Measurements from ENCODE around the gene EML1.

GRCh38 chr14:99841436-99842071, 48.3 kb downstream of the EML1 start:
- TF ChIP-seq, protein P1, sequence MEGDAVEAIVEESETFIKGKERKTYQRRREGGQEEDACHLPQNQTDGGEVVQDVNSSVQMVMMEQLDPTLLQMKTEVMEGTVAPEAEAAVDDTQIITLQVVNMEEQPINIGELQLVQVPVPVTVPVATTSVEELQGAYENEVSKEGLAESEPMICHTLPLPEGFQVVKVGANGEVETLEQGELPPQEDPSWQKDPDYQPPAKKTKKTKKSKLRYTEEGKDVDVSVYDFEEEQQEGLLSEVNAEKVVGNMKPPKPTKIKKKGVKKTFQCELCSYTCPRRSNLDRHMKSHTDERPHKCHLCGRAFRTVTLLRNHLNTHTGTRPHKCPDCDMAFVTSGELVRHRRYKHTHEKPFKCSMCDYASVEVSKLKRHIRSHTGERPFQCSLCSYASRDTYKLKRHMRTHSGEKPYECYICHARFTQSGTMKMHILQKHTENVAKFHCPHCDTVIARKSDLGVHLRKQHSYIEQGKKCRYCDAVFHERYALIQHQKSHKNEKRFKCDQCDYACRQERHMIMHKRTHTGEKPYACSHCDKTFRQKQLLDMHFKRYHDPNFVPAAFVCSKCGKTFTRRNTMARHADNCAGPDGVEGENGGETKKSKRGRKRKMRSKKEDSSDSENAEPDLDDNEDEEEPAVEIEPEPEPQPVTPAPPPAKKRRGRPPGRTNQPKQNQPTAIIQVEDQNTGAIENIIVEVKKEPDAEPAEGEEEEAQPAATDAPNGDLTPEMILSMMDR (IDR thresholded peaks at IDR 0.05): no peak
- TF ChIP-seq ZFX (IDR thresholded peaks at IDR 0.05; ENCODE audit: borderline replicate concordance): no peak

All from 22Rv1 (cell line).